Measurements from ENCODE around the gene ANKDD1B.

Gene ANKDD1B

DNA sequence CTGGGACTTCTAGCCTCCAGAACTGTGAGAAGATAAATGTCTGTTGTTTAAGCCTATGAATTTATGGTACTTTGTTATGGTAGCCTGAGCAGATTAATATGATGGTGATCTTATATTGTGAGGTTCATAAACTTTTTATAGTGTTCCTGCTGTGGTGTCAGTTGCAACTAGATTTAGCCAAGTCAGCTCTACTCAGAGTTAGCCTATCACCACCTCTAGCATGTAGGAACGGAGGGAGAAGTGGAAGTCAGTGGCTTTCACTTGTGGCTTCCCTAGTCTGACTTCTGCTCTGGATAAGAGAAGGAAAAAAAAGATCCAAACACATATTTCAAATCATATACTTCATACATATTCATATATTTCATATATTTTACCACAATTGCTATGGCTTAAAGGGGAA is 99.4 kb downstream of the ANKDD1B start:
- DNase-seq, result no peak

DNA sequence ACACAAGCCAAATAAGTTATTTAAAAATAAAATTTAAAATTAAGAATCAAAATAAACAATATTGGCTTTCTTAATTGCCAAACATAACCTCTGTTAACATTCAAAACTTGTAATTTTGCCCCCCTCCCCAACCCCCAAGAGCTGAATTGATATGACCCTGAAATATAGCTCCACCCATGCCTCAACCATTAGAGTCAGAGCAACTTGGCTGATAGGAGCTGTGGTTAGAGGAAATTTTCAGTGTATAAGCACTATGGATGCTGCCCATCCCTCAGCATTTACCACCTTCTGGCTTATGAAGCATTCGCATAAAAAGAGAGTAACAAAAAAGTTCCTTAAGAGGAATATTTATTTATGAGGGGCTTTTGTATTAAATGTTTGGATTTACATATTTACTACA is 99.9 kb downstream of the ANKDD1B start:
- DNase-seq, result no peak

DNA sequence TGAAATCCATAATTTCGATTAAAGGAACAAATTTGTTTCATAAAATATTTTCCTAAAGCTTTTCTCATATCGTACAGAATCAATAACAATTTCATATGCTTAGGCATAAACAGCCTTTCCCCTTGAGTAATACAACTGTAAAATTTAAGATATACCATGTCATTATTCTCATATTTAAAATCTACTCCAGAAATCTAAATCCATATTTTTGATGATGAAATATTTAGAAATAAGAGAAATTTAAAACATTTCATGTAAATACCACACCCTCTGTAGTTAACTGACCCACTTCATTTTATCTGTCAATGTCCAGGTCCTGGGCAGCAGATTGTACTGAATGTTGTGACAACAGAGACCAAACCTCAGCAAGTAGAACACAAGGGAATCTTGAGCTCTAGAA is 100.8 kb downstream of the ANKDD1B start:
- no peak for DNase-seq

DNA sequence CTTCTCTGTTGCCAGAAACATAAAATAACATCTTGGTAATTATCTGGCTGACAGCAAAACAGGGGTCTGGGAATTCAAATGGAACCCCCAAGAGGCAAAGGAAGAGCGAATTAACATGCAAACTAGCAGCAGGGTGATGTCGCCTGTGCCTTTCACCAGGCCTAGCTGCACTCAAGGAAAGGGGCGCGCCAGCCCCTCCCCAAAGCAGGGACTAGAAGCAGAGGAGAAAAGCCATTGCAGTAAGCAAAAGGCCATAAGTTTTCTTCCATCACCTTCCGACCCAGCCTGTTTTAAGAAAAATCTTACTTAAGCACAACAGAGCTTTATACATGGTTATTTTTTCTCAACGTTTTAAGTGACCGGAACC is 105.4 kb downstream of the ANKDD1B start:
- DNase-seq, result no peak

DNA sequence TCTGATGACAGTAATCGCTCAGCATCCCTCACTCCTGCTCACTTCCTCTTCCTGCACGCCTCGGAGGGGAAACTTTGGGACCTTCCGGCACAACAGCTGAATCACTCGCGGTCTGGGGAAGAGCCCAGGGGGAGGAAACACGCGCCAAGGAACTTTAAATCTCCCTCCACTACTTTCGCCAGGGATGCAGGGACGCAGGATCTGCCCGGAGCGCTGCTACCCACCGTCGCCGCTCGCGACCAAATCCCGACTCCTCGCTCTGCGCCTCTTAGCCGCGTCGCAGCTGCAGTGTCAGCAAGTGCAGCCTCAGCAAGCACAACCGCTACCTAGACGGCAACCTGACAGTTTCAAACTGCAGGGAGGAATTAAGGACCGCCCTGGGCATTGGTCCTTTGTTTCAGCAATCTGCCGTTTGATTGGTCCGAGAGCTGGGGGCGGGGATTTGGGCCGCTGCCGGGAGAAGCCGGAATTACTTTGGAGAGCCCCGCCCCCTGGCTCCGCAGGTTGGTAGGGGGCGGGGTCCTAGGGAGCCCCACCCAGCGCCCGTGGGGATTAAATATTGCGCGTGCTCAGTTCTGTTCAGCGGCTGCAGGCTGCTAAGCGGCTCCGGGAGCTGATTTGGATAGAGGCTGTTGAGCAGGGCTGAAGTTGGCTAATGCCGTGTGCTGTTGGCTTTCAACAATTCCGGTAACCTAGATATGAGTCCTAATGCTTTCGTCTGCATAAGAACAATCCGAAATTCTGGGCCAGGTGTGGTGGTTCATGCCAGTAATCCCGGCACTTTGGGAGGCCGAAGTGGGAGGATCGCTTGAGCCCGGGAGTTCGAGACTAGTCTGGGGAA is 106.0 kb downstream of the ANKDD1B start, which contains the start of gene POC5:
Gene POC5 (minus strand): TSS at position 356 of the 841 bp plus-strand sequence. CDS start 4,500 bp downstream, outside the sequence.
- peak; percentile 98 for DNase-seq

DNA sequence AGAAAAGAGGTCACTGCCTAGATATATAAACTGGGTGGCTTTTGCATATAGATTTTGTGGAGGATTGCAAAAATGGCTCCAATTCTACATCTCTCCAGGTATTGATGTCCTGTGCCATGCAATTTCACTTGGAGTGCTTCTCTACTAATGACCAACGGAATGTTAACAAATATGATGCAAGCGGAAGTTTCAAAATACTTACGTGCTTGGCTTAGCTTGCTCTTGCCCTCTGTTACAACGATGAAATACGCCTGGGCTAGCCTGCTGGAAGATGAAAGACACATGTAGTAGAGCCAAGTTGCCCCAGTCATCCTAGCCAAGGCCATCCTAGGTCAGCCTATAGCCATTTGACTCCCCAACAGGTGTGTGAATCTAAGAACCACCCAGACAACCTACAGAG is 109.6 kb downstream of the ANKDD1B start:
- DNase-seq, result no peak
